Neural progenitor cell (in vitro differentiated cells): Measurements from ENCODE around the gene NRP1. TPM values are rescaled to one million over a fixed set of nuclear protein-coding genes. Genes with fewer than 3 reads are reported as not detected.

ENCODE experiments used
- DNase-seq: peaks from one replicate; pipeline ENCODE4 v3.0.0-alpha.2; 2016; ENCODE audit warnings: low spot score
- H2AFZ ChIP-seq: fragments of 200-600 bp; sonication (generic); replicated peaks from 2 replicates; pipeline ENCODE4 v1.6.1; 2016; ENCODE audit warnings: antibody characterized with exemption
- H3F3A ChIP-seq: fragments of 200-600 bp; sonication (generic); 2 replicates; pipeline ENCODE4 v1.6.1; 2016; ENCODE audit warnings: antibody characterized with exemption, low read depth
- H3K27ac ChIP-seq: fragments of 200-600 bp; sonication (generic); 2 replicates; pipeline ENCODE4 v1.5.1; 2016; ENCODE audit warnings: mild to moderate bottlenecking
- H3K27me3 ChIP-seq: fragments of 200-600 bp; sonication (generic); 2 replicates; pipeline ENCODE4 v1.6.1; 2016; ENCODE audit warnings: mild to moderate bottlenecking, moderate library complexity
- H3K36me3 ChIP-seq: fragments of 200-600 bp; sonication (generic); 2 replicates; pipeline ENCODE4 v1.5.1; 2016
- H3K4me1 ChIP-seq: fragments of 200-600 bp; sonication (generic); 2 replicates; pipeline ENCODE4 v1.6.1; 2016; ENCODE audit warnings: mixed run types
- H3K4me2 ChIP-seq: fragments of 200-600 bp; sonication (generic); 2 replicates; pipeline ENCODE4 v1.6.1; 2016
- H3K4me3 ChIP-seq: fragments of 200-600 bp; sonication (generic); 2 replicates; pipeline ENCODE4 v1.5.1; 2016
- H3K79me2 ChIP-seq: fragments of 200-600 bp; sonication (generic); 2 replicates; pipeline ENCODE4 v1.6.1; 2016; ENCODE audit warnings: low read depth
- H3K9ac ChIP-seq: fragments of 200-600 bp; sonication (generic); 2 replicates; pipeline ENCODE4 v1.6.1; 2016
- H3K9me3 ChIP-seq: fragments of 200-600 bp; sonication (generic); 2 replicates; pipeline ENCODE4 v1.5.1; 2016; ENCODE audit warnings: low read depth
- H4K20me1 ChIP-seq: fragments of 200-600 bp; sonication (generic); 2 replicates; pipeline ENCODE4 v1.6.1; 2016; ENCODE audit warnings: low read depth
- H3K27ac Mint-ChIP-seq: 3 replicates; pipeline ENCODE4 v1.8.0; 2021; ENCODE audit warnings: mixed read lengths
- H3K27me3 Mint-ChIP-seq: 2 replicates; pipeline ENCODE4 v1.8.0; 2022; ENCODE audit warnings: low read depth, mild to moderate bottlenecking, inconsistent platforms, moderate library complexity, mixed read lengths; ENCODE audit not compliant: insufficient read depth
- H3K36me3 Mint-ChIP-seq: 3 replicates; pipeline ENCODE4 v1.8.0; 2021; ENCODE audit warnings: mixed read lengths
- H3K4me1 Mint-ChIP-seq: 3 replicates; pipeline ENCODE4 v1.8.0; 2021; ENCODE audit warnings: mixed read lengths
- H3K4me3 Mint-ChIP-seq: 3 replicates; pipeline ENCODE4 v1.8.0; 2021; ENCODE audit warnings: mild to moderate bottlenecking, moderate library complexity, mixed read lengths
- H3K9me3 Mint-ChIP-seq: 3 replicates; pipeline ENCODE4 v1.8.0; 2020; ENCODE audit warnings: mixed read lengths
- EZH2 ChIP-seq: fragments of 200-600 bp; sonication (generic); IDR thresholded peaks from 2 replicates; pipeline ENCODE4 v1.6.1; 2017; ENCODE audit warnings: antibody characterized with exemption, mild to moderate bottlenecking, moderate library complexity
- EZH2phosphoT487 ChIP-seq: fragments of 200-600 bp; sonication (generic); IDR thresholded peaks from 2 replicates; pipeline ENCODE4 v1.6.1; 2017; ENCODE audit warnings: antibody characterized with exemption
- total RNA-seq: library from RNA; depleted of rRNA; stranded (reverse); fragments of >200 nt; gene quantifications from 2 replicates; pipeline ENCODE4 v1.2.3, GENCODE V29; 2015; ENCODE audit warnings: low replicate concordance
- TF ChIP-seq, protein P1 (sequence below): fragments of 200-600 bp; sonication (generic); IDR thresholded peaks from 2 replicates; pipeline ENCODE4 v1.5.1; 2017; ENCODE audit warnings: antibody characterized with exemption, mild to moderate bottlenecking

Gene NRP1
- total RNA-seq, 1 donor from 2014 or later, result 1.9 TPM

DNA sequence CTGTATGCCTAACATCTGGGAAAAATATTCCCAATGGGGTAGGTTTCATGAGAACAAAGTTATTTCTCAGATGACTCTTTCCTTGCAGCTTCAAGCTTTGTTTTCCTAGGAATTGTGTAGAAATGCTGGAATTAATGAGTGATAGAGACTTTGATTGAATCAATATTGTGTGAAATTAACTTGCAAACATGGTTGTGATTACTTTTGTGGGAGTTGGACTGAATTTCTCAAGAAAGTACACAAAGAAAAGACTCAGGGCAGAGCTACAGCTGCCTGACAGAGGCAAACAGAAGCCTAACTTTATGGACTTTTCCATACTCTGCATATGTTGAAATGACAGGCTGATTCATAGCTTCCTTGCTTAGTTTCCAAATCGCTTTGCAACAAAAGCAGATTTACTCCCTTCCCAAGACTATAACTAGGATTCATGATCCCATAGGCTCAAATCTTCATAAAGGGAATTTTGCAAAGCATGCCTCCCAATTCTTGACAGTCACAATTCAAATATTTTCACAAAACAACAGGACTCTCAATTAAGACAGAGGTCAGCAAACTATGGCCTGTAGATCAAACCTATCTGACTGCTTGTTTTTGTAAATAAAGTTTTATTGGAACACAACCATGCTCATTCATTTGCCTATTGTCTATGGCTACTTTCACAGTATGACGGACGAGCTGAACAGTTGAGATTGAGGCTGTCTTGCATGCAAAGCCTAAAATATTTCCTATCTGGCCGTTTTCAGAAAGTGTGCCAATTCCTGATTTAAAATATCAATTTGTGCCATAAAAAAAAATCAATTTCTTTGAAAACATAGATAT, 27.6 kb downstream of the NRP1 start:
- H3K27ac Mint-ChIP-seq, result no peak overlapping the region
- peaks cover 7% of the 10 kb centered on the region for H3K9me3 Mint-ChIP-seq
- Histone ChIP-seq H3K27me3 (no peaks in the 10 kb centered on the region), H2AFZ (peak overlapping the region; percentile 32), H3K4me1 (peaks cover 9% of the 10 kb centered on the region), H3K27ac (no peak overlapping the region), H3K9ac (no peak overlapping the region), H3K9me3 (no peaks in the 10 kb centered on the region), H3K36me3 (no peaks in the 10 kb centered on the region), H4K20me1 (no peaks in the 10 kb centered on the region), H3K4me3 (no peak overlapping the region), H3K4me2 (no peak overlapping the region), H3F3A (no peaks in the 10 kb centered on the region), H3K79me2 (no peaks in the 10 kb centered on the region)
- peaks cover 22% of the 10 kb centered on the region for H3K36me3 Mint-ChIP-seq
- no peaks in the 10 kb centered on the region for H3K27me3 Mint-ChIP-seq
- no peak for DNase-seq
- TF ChIP-seq, protein P1, sequence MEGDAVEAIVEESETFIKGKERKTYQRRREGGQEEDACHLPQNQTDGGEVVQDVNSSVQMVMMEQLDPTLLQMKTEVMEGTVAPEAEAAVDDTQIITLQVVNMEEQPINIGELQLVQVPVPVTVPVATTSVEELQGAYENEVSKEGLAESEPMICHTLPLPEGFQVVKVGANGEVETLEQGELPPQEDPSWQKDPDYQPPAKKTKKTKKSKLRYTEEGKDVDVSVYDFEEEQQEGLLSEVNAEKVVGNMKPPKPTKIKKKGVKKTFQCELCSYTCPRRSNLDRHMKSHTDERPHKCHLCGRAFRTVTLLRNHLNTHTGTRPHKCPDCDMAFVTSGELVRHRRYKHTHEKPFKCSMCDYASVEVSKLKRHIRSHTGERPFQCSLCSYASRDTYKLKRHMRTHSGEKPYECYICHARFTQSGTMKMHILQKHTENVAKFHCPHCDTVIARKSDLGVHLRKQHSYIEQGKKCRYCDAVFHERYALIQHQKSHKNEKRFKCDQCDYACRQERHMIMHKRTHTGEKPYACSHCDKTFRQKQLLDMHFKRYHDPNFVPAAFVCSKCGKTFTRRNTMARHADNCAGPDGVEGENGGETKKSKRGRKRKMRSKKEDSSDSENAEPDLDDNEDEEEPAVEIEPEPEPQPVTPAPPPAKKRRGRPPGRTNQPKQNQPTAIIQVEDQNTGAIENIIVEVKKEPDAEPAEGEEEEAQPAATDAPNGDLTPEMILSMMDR, result no peak
- TF ChIP-seq EZH2, result no peak
- no peak for TF ChIP-seq EZH2phosphoT487
- peaks cover 18% of the 10 kb centered on the region for H3K4me1 Mint-ChIP-seq
- H3K4me3 Mint-ChIP-seq, result no peak overlapping the region

DNA sequence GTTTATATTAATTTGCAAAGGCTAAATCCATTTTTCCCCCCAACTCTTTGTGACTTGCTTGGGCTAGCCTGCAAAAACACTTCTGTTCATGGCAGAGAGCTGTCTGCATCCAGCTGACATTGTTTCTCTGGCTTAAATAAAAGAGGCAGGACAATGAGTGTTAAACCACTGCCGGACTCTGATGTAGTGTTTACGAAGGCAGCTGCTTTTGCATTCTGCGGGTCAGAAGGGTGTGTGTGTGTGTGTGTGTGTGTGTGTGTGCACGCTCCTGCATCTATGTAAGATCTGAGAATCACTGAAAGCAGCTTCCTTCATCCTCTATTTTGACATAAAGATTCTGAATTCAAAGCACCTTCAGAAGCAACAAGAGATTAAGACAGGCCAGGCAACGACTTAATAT, 28.3 kb downstream of the NRP1 start:
- no peak overlapping the region for H3K27ac ChIP-seq
- no peak overlapping the region for H3K4me2 ChIP-seq
- H3K36me3 ChIP-seq, result no peaks in the 10 kb centered on the region
- peaks cover 19% of the 10 kb centered on the region for H3K36me3 Mint-ChIP-seq
- H3K27ac Mint-ChIP-seq, result peak overlapping the region; percentile 32
- H3F3A ChIP-seq, result no peaks in the 10 kb centered on the region
- no peak for TF ChIP-seq EZH2
- TF ChIP-seq, protein P1, result no peak
- H3K9me3 Mint-ChIP-seq, result peaks cover 7% of the 10 kb centered on the region
- no peak overlapping the region for H2AFZ ChIP-seq
- no peak overlapping the region for H3K4me3 Mint-ChIP-seq
- H3K27me3 Mint-ChIP-seq, result no peaks in the 10 kb centered on the region
- peaks cover 18% of the 10 kb centered on the region for H3K4me1 Mint-ChIP-seq
- no peaks in the 10 kb centered on the region for H3K79me2 ChIP-seq
- H3K4me3 ChIP-seq, result no peak overlapping the region
- peak; percentile 45 for DNase-seq
- H3K4me1 ChIP-seq, result peaks cover 9% of the 10 kb centered on the region
- H3K27me3 ChIP-seq, result no peaks in the 10 kb centered on the region
- no peaks in the 10 kb centered on the region for H3K9me3 ChIP-seq
- H3K9ac ChIP-seq, result no peak overlapping the region
- no peaks in the 10 kb centered on the region for H4K20me1 ChIP-seq

DNA sequence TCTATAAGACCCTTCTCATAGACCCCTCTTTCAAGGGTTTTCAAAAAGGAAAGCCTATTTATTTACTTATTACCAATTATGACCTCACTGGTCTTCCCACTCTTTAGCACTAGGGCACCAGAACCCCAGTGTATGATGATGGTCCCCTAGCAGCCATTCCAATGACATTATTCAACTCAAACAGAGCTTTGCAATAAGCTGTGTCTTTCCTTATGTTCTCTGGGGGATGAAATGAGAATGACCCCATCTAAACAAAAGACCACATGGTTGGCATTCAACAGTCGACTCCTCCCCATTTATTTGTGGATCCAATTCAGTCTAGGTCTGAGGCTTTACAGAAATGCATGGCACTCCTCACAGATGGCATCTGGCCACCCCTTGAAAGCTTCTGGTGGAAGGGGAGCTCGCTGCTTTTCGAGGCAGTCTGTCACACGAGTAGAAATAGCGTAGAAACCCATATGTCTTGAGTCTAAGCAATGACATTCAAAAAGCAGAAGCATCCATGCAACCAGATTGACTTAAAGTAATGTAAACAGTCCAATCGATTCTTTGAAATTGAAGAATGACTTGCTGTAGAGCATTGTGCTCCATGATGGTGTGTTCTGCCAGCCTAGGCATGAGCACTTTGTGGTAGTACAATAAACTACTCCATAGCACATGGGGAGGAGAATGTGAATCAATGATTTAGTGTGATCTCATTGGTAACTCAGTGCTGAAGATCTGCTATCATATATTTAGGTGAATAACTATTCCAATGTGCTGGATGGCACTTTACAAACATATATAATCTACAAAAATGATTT, 29.8 kb downstream of the NRP1 start:
- Mint-ChIP-seq H3K27me3 (no peaks in the 10 kb centered on the region), H3K4me3 (no peak overlapping the region), H3K9me3 (peaks cover 3% of the 10 kb centered on the region), H3K27ac (no peak overlapping the region), H3K36me3 (peaks cover 21% of the 10 kb centered on the region), H3K4me1 (peaks cover 18% of the 10 kb centered on the region)
- DNase-seq, result no peak
- H3K79me2 ChIP-seq, result no peaks in the 10 kb centered on the region
- no peaks in the 10 kb centered on the region for H3K36me3 ChIP-seq
- H3K27me3 ChIP-seq, result no peaks in the 10 kb centered on the region
- TF ChIP-seq, protein P1, result no peak
- TF ChIP-seq EZH2phosphoT487 (no peak), EZH2 (no peak)
- no peaks in the 10 kb centered on the region for H3K9me3 ChIP-seq
- no peak overlapping the region for H3K27ac ChIP-seq
- H3K4me2 ChIP-seq, result no peak overlapping the region
- peaks cover 9% of the 10 kb centered on the region for H3K4me1 ChIP-seq
- no peaks in the 10 kb centered on the region for H3F3A ChIP-seq
- H2AFZ ChIP-seq, result no peak overlapping the region
- no peak overlapping the region for H3K9ac ChIP-seq
- H4K20me1 ChIP-seq, result no peaks in the 10 kb centered on the region
- no peak overlapping the region for H3K4me3 ChIP-seq
